AG04450 (cell line): ENCODE measurements around the gene C5. TPM values are rescaled to one million over a fixed set of nuclear protein-coding genes. Genes with fewer than 3 reads are reported as not detected.
"Not testable (repeated sequence)": the region's sequence is repeated elsewhere in the genome, so short reads cannot be mapped to it uniquely, and the experiment has no call there.

Source experiments
- CTCF ChIA-PET: fragments of 300-600, 350-600 bp; formaldehyde crosslinking; extraction: SDS; loops from one replicate; lab custom pipeline; 2022; ENCODE audit warnings: antibody characterized with exemption, inconsistent platforms; lab: Charles Lee
- POLR2A ChIA-PET: fragments of 350-600 bp; formaldehyde crosslinking; extraction: SDS; loops from one replicate; lab custom pipeline; 2021; ENCODE audit warnings: antibody characterized with exemption, inconsistent platforms; lab: Yijun Ruan, JAX
- DNase-seq: peaks from one replicate; pipeline ENCODE4 v3.0.0-alpha.2; 2011; ENCODE audit warnings: low read depth, low spot score
- H3K27ac ChIP-seq: one replicate; pipeline ENCODE4 v1.5.1; 2012; ENCODE audit warnings: low read depth, low read length, control low read depth
- H3K27me3 ChIP-seq: one replicate; pipeline ENCODE4 v1.6.0; 2012; ENCODE audit warnings: low read length; ENCODE audit not compliant: control insufficient read depth, insufficient read depth
- H3K4me3 ChIP-seq: 2 replicates; pipeline ENCODE4 v1.5.1; 2011; ENCODE audit warnings: mild to moderate bottlenecking, low read depth, low read length, control low read depth
- H3K9me3 ChIP-seq: 2 replicates; pipeline ENCODE4 v1.5.1; 2012; ENCODE audit warnings: low read length; ENCODE audit not compliant: control insufficient read depth, insufficient read depth
- polyA minus RNA-seq: library from RNA; depleted of rRNA, polyadenylated mRNA; stranded (reverse); fragments of >200 nt; gene quantifications from 2 replicates; pipeline ENCODE4 v1.2.3, GENCODE V29; 2011; rRNA and poly(A)+ RNA removed
- polyA plus RNA-seq: library from polyadenylated mRNA; depleted of rRNA; stranded (reverse); fragments of >200 nt; gene quantifications from 2 replicates; pipeline ENCODE4 v1.2.3, GENCODE V29; 2011; rRNA removed
- TF ChIP-seq, protein P1 (sequence below): IDR thresholded peaks from 2 replicates; pipeline ENCODE4 v1.5.1; 2011; ENCODE audit warnings: low read depth, low read length, control low read depth, inconsistent platforms

C5 gene
- polyA plus RNA-seq (2.0 and 2.2 TPM in 2 replicates), polyA minus RNA-seq (1.5 and 2.8 TPM in 2 replicates)

GRCh38 chr9:121050128-121050988, at the start of gene C5:
Gene C5 (minus strand): TSS chr9:121050275. CDS start chr9:121050246, 29 bp downstream.
- TF ChIP-seq, protein P1, sequence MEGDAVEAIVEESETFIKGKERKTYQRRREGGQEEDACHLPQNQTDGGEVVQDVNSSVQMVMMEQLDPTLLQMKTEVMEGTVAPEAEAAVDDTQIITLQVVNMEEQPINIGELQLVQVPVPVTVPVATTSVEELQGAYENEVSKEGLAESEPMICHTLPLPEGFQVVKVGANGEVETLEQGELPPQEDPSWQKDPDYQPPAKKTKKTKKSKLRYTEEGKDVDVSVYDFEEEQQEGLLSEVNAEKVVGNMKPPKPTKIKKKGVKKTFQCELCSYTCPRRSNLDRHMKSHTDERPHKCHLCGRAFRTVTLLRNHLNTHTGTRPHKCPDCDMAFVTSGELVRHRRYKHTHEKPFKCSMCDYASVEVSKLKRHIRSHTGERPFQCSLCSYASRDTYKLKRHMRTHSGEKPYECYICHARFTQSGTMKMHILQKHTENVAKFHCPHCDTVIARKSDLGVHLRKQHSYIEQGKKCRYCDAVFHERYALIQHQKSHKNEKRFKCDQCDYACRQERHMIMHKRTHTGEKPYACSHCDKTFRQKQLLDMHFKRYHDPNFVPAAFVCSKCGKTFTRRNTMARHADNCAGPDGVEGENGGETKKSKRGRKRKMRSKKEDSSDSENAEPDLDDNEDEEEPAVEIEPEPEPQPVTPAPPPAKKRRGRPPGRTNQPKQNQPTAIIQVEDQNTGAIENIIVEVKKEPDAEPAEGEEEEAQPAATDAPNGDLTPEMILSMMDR: no peak
- CTCF ChIA-PET: interaction anchor here (0.8 to 4.9 kb wide), 3 partner anchors 10 to 295 kb away, joined by 3 to 77 read pairs (median 4); no protein-coding TSS in a partner anchor
- no peak within 1 kb of the TSS for H3K4me3 ChIP-seq
- H3K9me3 ChIP-seq: no peaks in the 10 kb centered on the region
- DNase-seq: no peak
- POLR2A ChIA-PET: no interaction called here
- no peaks in the 10 kb centered on the region for H3K27me3 ChIP-seq
- H3K27ac ChIP-seq: no peak within 1 kb of the TSS

GRCh38 chr9:121098567-121099198, 48.6 kb upstream of the C5 start:
- CTCF ChIA-PET: interaction anchor here (0.7 kb wide), 1 partner anchor 26 kb away, joined by 3 read pairs; no protein-coding TSS in a partner anchor
- POLR2A ChIA-PET: no interaction called here
- no peak for DNase-seq
- no peak overlapping the region for H3K27ac ChIP-seq
- H3K4me3 ChIP-seq: no peak overlapping the region
- no peaks in the 10 kb centered on the region for H3K9me3 ChIP-seq
- no peaks in the 10 kb centered on the region for H3K27me3 ChIP-seq
- TF ChIP-seq, protein P1: no peak

- ChIA-PET CTCF (interaction anchor here (0.8 to 1.7 kb wide), 3 partner anchors 27 to 35 kb away, joined by 3 to 6 read pairs (median 3); no protein-coding TSS in a partner anchor), POLR2A (no interaction called here)
- no peaks in the 10 kb centered on the region for H3K27me3 ChIP-seq
- TF ChIP-seq, protein P1: no peak
- H3K4me3 ChIP-seq: no peak overlapping the region
- H3K27ac ChIP-seq: no peak overlapping the region
- H3K9me3 ChIP-seq: no peaks in the 10 kb centered on the region
- no peak for DNase-seq
Measured at GRCh38 chr9:121095057-121095456, 45.0 kb upstream of the C5 start.

GRCh38 chr9:121090743-121091142, 40.7 kb upstream of the C5 start:
- POLR2A ChIA-PET, H3K27me3 ChIP-seq, H3K4me3 ChIP-seq, H3K9me3 ChIP-seq, DNase-seq, H3K27ac ChIP-seq: not testable (repeated sequence)
- CTCF ChIA-PET: interaction anchor here (1.8 kb wide), 1 partner anchor 31 kb away, joined by 8 read pairs; no protein-coding TSS in a partner anchor

GRCh38 chr9:121088576-121088975, 38.5 kb upstream of the C5 start:
- Histone ChIP-seq H3K27ac (no peak overlapping the region), H3K4me3 (no peak overlapping the region), H3K9me3 (no peaks in the 10 kb centered on the region), H3K27me3 (no peaks in the 10 kb centered on the region)
- TF ChIP-seq, protein P1: no peak
- CTCF ChIA-PET: no interaction called here
- no peak for DNase-seq
- POLR2A ChIA-PET: no interaction called here
